GM12878 (cell line): ENCODE data around the gene ZBTB21. TPM values are rescaled to one million over a fixed set of nuclear protein-coding genes. Genes with fewer than 3 reads are reported as not detected.

Source experiments
- ATAC-seq: fragments of 200-7000 bp; cut with Tn5 transposase; 3 replicates; pipeline ENCODE4 v1.9.1; 2020; ENCODE audit warnings: mild to moderate bottlenecking, moderate library complexity
- BruUV-seq: library from RNA; stranded (reverse); fragments of 400-500 nt; replicated peaks from 2 replicates; lab custom pipeline; 2021; lab: Mats Ljungman, UMichigan
- CTCF ChIA-PET: fragments of 300-600 bp; sonication (Branson Sonifier 250); formaldehyde crosslinking; extraction: SDS; loops from one replicate; lab custom pipeline; 2021; ENCODE audit warnings: inconsistent platforms; lab: Yijun Ruan, JAX
- POLR2A ChIA-PET: fragments of 350-600 bp; formaldehyde crosslinking; extraction: SDS; loops from one replicate; lab custom pipeline; 2021; ENCODE audit warnings: inconsistent platforms; lab: Charles Lee
- RAD21 ChIA-PET: fragments of 300-600 bp; sonication (Branson Sonifier 250); formaldehyde crosslinking; loops from one replicate; lab custom pipeline; 2023; ENCODE audit warnings: antibody characterized with exemption; ENCODE audit not compliant: unreplicated experiment; lab: Charles Lee
- SMC1A ChIA-PET: fragments of 300-600 bp; sonication (Branson Sonifier 250); formaldehyde crosslinking; loops from one replicate; lab custom pipeline; 2023; ENCODE audit not compliant: unreplicated experiment, uncharacterized antibody; lab: Charles Lee
- DNase-seq: peaks from one replicate; pipeline ENCODE4 v3.0.0-alpha.2; 2011; ENCODE audit warnings: low read depth, low spot score
- FAIRE-seq: peaks from 3 replicates; lab custom pipeline; 2011; peaks lifted over from hg19 to GRCh38; lab: Jason Lieb, UNC
- H2AFZ ChIP-seq: 2 replicates; pipeline ENCODE4 v1.6.0; 2011; ENCODE audit warnings: low read depth, low read length, control low read depth; ENCODE audit not compliant: control insufficient read depth
- H3K27ac ChIP-seq: 2 replicates; pipeline ENCODE4 v1.5.1; 2011; ENCODE audit warnings: control low read depth; ENCODE audit not compliant: control insufficient read depth, insufficient read depth
- H3K27me3 ChIP-seq, 2 experiments: replicated peaks in 1 of 2; 2 replicates each; pipeline versions ENCODE4 v1.6.0 to v1.6.1; 2011; ENCODE audit warnings: low read length in 1 of 2; ENCODE audit not compliant: control insufficient read depth in 2 of 2, insufficient read depth in 2 of 2
- H3K36me3 ChIP-seq, 2 experiments: 2 replicates each; pipeline ENCODE4 v1.5.1; 2011; ENCODE audit warnings: low read length in 1 of 2; ENCODE audit not compliant: control insufficient read depth in 2 of 2, insufficient read depth in 2 of 2
- H3K4me1 ChIP-seq: 2 replicates; pipeline ENCODE4 v1.6.1; 2011; ENCODE audit warnings: mild to moderate bottlenecking, low read length, moderate library complexity, mixed read lengths; ENCODE audit not compliant: control insufficient read depth, insufficient read depth
- H3K4me2 ChIP-seq: 2 replicates; pipeline ENCODE4 v1.6.0; 2011; ENCODE audit warnings: control low read depth; ENCODE audit not compliant: control insufficient read depth, insufficient read depth
- H3K4me3 ChIP-seq: fragments of 200-600 bp; sonication (generic); 2 replicates; pipeline ENCODE4 v1.5.1; 2016
- H3K79me2 ChIP-seq: 2 replicates; pipeline ENCODE4 v1.6.0; 2011; ENCODE audit warnings: low read length; ENCODE audit not compliant: control insufficient read depth, insufficient read depth
- H3K9ac ChIP-seq: 2 replicates; pipeline ENCODE4 v1.8.0; 2011; ENCODE audit warnings: low read length, control low read depth, mixed read lengths; ENCODE audit not compliant: control insufficient read depth, insufficient read depth
- H3K9me3 ChIP-seq: replicated peaks from 3 replicates; pipeline ENCODE4 v1.5.1; 2011; ENCODE audit warnings: mild to moderate bottlenecking, low read length; ENCODE audit not compliant: control insufficient read depth, insufficient read depth
- H4K20me1 ChIP-seq: 2 replicates; pipeline ENCODE4 v1.6.0; 2011; ENCODE audit not compliant: control insufficient read depth, insufficient read depth
- MXI1 ChIP-seq: fragments of 150-350 bp; IDR thresholded peaks from 2 replicates; pipeline ENCODE4 v1.6.1; 2011; ENCODE audit warnings: low read depth, mild to moderate bottlenecking, inconsistent platforms, low read length, improper control_type of control experiment
- NR2F1 ChIP-seq: fragments of 450-650 bp; conservative IDR thresholded peaks from 2 replicates; pipeline ENCODE4 v1.6.1; 2017; ENCODE audit warnings: mild to moderate bottlenecking
- SMARCA5 ChIP-seq: fragments of 450-650 bp; IDR thresholded peaks from 2 replicates; pipeline ENCODE4 v1.6.1; 2017; ENCODE audit warnings: mild to moderate bottlenecking
- SUPT20H ChIP-seq: IDR thresholded peaks from 2 replicates; pipeline ENCODE4 v1.6.1; 2011; ENCODE audit warnings: low read depth, mild to moderate bottlenecking, low read length, moderate library complexity, borderline replicate concordance; ENCODE audit not compliant: control insufficient read depth
- TAF1 ChIP-seq: IDR thresholded peaks from 2 replicates; pipeline ENCODE4 v1.6.1; 2011; ENCODE audit warnings: mild to moderate bottlenecking, low read depth, low read length, borderline replicate concordance
- TARDBP ChIP-seq: IDR thresholded peaks from 2 replicates; pipeline ENCODE4 v1.6.1; 2016; ENCODE audit warnings: borderline replicate concordance
- YY1 ChIP-seq: IDR thresholded peaks from 2 replicates; pipeline ENCODE4 v1.6.1; 2011; ENCODE audit warnings: low read depth, mild to moderate bottlenecking, low read length
- ZSCAN29 ChIP-seq: fragments of 450-650 bp; IDR thresholded peaks from 2 replicates; pipeline ENCODE4 v1.6.1; 2017; ENCODE audit warnings: mild to moderate bottlenecking, moderate library complexity
- WGBS: methylation state at CpG from one replicate; pipeline ENCODE4 v1.1.6; 2016; ENCODE audit warnings: low lambda C conversion rate; ENCODE audit not compliant: insufficient replicate concordance, insufficient coverage; ENCODE audit errors: missing lambda C conversion rate; 5-methylcytosine and 5-hydroxymethylcytosine counted together
- in situ Hi-C: fragments of 300-500 bp; cut with MboI; formaldehyde crosslinking; loops from 9 replicates; pipeline ENCODE4 v1.14.3; 2018; ENCODE audit warnings: mixed read lengths
- intact Hi-C: fragments of 100-400 bp; cut with micrococcal nuclease; formaldehyde crosslinking; loops from one replicate; pipeline ENCODE4 v1.14.2; 2022; ENCODE audit not compliant: unreplicated experiment
- polyA plus RNA-seq, 11 experiments: library from polyadenylated mRNA; depleted of rRNA in 4 of 11; unstranded in 6 of 11; stranded (reverse) in 5 of 11; fragments of >200 nt; fragmentation: Nextera tagmentation in 4 of 11; fragmentation: Illumina TruSeq in 1 of 11; extraction: Ambion mirVana in 4 of 11; extraction: Trizol in 1 of 11; gene quantifications; 1 replicate in 1 of 11; 2 replicates in 10 of 11; pipeline versions ENCODE4 v1.2.1 to v1.2.3, GENCODE V29; 2011 to 2016; ENCODE audit warnings: inconsistent platforms in 2 of 11, missing spikeins in 2 of 11, low read depth in 1 of 11
- total RNA-seq, 4 experiments: library from RNA; depleted of rRNA in 3 of 4; stranded (reverse); fragments of >200 nt in 3 of 4; fragmentation: Illumina TruSeq in 1 of 4; extraction: Trizol in 1 of 4; gene quantifications; 2 replicates each; pipeline versions ENCODE4 v1.2.1 to v1.2.3, GENCODE V29; 2013 to 2021
- TF ChIP-seq, protein P1 (sequence below): fragments of 450-650 bp; formaldehyde crosslinking; IDR thresholded peaks from 2 replicates; pipeline ENCODE4 v1.4.0; 2020; ENCODE audit warnings: mild to moderate bottlenecking, moderate library complexity
- TF ChIP-seq, protein P2 (sequence below): fragments of 450-650 bp; IDR thresholded peaks from 2 replicates; pipeline ENCODE4 v1.6.1; 2017; ENCODE audit warnings: low read depth, mild to moderate bottlenecking, moderate library complexity
- TF ChIP-seq, protein P3 (sequence below): fragments of 450-650 bp; IDR thresholded peaks from 2 replicates; pipeline ENCODE4 v1.6.1; 2017; ENCODE audit warnings: mild to moderate bottlenecking
- TF ChIP-seq, protein P4 (sequence below), 3 experiments: IDR thresholded peaks in 2 of 3; conservative IDR thresholded peaks in 1 of 3; 2 replicates each; pipeline ENCODE4 v1.5.1; 2011; ENCODE audit warnings: low read depth in 3 of 3, low read length in 3 of 3, mild to moderate bottlenecking in 3 of 3, control low read depth in 2 of 3, moderate library complexity in 2 of 3, inconsistent platforms in 1 of 3, mixed read lengths in 1 of 3; ENCODE audit not compliant: control insufficient read depth in 2 of 3, insufficient read depth in 1 of 3; ENCODE audit errors: extremely low read depth in 1 of 3
- TF ChIP-seq, protein P5 (sequence below): fragments of 450-650 bp; IDR thresholded peaks from 2 replicates; pipeline ENCODE4 v1.6.1; 2014; ENCODE audit warnings: mild to moderate bottlenecking

Gene ZBTB21
- total and polyA plus RNA-seq, 10 of the 15 experiments (the other 5 are each of a cell fraction or from before 2014, with no cell fraction given): 1.8 to 21.6 (median 10.6) TPM

DNA sequence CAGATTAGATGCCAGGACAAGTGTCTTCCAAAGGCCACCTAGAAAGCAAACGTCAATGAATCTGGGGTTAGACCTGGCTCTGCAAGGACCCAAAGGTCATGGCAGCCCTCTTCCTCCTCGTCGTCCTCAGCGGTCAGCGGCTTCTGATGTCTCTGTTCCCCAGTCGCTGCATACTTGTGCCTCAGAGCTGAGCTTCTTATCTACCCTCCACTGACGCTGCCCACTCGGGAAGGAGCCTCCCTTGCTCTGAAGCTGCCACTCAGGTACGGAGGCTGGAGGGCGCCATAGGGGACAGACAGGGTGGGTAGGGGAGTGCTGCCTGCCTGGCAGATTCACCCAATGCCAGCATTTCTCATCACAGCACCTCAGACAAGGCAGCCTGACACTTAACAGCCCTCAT is 49.6 kb upstream of the ZBTB21 start:
- ATAC-seq: no peak
- H3K4me1 ChIP-seq: peaks cover 39% of the 10 kb centered on the region
- BruUV-seq: no TSS peak

More for the DNA sequence above, 49.6 kb upstream of the ZBTB21 start:
- CTCF ChIA-PET: no interaction called here
- Histone ChIP-seq H3K4me3 (no peak overlapping the region), H3K4me2 (no peak overlapping the region), H3K9me3 (no peaks in the 10 kb centered on the region), H3K79me2 (no peaks in the 10 kb centered on the region), H4K20me1 (no peaks in the 10 kb centered on the region), H3K36me3 (no peaks in the 10 kb centered on the region), H3K27ac (no peak overlapping the region), H3K9ac (no peak overlapping the region), H3K27me3 (no peaks in the 10 kb centered on the region), H2AFZ (no peak overlapping the region)
- TF ChIP-seq YY1 (no peak), TAF1 (no peak), ZSCAN29 (no peak), TARDBP (no peak), SUPT20H (no peak), NR2F1 (no peak), MXI1 (no peak), SMARCA5 (no peak)
- TF ChIP-seq, protein P1, sequence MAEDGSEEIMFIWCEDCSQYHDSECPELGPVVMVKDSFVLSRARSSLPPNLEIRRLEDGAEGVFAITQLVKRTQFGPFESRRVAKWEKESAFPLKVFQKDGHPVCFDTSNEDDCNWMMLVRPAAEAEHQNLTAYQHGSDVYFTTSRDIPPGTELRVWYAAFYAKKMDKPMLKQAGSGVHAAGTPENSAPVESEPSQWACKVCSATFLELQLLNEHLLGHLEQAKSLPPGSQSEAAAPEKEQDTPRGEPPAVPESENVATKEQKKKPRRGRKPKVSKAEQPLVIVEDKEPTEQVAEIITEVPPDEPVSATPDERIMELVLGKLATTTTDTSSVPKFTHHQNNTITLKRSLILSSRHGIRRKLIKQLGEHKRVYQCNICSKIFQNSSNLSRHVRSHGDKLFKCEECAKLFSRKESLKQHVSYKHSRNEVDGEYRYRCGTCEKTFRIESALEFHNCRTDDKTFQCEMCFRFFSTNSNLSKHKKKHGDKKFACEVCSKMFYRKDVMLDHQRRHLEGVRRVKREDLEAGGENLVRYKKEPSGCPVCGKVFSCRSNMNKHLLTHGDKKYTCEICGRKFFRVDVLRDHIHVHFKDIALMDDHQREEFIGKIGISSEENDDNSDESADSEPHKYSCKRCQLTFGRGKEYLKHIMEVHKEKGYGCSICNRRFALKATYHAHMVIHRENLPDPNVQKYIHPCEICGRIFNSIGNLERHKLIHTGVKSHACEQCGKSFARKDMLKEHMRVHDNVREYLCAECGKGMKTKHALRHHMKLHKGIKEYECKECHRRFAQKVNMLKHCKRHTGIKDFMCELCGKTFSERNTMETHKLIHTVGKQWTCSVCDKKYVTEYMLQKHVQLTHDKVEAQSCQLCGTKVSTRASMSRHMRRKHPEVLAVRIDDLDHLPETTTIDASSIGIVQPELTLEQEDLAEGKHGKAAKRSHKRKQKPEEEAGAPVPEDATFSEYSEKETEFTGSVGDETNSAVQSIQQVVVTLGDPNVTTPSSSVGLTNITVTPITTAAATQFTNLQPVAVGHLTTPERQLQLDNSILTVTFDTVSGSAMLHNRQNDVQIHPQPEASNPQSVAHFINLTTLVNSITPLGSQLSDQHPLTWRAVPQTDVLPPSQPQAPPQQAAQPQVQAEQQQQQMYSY (CRISPR knock-in tag): no peak
- TF ChIP-seq, protein P2, sequence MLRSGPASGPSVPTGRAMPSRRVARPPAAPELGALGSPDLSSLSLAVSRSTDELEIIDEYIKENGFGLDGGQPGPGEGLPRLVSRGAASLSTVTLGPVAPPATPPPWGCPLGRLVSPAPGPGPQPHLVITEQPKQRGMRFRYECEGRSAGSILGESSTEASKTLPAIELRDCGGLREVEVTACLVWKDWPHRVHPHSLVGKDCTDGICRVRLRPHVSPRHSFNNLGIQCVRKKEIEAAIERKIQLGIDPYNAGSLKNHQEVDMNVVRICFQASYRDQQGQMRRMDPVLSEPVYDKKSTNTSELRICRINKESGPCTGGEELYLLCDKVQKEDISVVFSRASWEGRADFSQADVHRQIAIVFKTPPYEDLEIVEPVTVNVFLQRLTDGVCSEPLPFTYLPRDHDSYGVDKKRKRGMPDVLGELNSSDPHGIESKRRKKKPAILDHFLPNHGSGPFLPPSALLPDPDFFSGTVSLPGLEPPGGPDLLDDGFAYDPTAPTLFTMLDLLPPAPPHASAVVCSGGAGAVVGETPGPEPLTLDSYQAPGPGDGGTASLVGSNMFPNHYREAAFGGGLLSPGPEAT: no peak
- TF ChIP-seq, protein P3, sequence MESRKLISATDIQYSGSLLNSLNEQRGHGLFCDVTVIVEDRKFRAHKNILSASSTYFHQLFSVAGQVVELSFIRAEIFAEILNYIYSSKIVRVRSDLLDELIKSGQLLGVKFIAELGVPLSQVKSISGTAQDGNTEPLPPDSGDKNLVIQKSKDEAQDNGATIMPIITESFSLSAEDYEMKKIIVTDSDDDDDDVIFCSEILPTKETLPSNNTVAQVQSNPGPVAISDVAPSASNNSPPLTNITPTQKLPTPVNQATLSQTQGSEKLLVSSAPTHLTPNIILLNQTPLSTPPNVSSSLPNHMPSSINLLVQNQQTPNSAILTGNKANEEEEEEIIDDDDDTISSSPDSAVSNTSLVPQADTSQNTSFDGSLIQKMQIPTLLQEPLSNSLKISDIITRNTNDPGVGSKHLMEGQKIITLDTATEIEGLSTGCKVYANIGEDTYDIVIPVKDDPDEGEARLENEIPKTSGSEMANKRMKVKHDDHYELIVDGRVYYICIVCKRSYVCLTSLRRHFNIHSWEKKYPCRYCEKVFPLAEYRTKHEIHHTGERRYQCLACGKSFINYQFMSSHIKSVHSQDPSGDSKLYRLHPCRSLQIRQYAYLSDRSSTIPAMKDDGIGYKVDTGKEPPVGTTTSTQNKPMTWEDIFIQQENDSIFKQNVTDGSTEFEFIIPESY: no peak
- TF ChIP-seq, protein P4, sequence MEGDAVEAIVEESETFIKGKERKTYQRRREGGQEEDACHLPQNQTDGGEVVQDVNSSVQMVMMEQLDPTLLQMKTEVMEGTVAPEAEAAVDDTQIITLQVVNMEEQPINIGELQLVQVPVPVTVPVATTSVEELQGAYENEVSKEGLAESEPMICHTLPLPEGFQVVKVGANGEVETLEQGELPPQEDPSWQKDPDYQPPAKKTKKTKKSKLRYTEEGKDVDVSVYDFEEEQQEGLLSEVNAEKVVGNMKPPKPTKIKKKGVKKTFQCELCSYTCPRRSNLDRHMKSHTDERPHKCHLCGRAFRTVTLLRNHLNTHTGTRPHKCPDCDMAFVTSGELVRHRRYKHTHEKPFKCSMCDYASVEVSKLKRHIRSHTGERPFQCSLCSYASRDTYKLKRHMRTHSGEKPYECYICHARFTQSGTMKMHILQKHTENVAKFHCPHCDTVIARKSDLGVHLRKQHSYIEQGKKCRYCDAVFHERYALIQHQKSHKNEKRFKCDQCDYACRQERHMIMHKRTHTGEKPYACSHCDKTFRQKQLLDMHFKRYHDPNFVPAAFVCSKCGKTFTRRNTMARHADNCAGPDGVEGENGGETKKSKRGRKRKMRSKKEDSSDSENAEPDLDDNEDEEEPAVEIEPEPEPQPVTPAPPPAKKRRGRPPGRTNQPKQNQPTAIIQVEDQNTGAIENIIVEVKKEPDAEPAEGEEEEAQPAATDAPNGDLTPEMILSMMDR (IDR thresholded peaks at IDR 0.05 in 2 of 3, conservative IDR thresholded peaks at IDR 0.05 in 1 of 3; ENCODE audit: control insufficient read depth in 2 of 3, extremely low read depth in 1 of 3, insufficient read depth in 1 of 3, low read depth in 3 of 3, low read length in 3 of 3): no peak
- TF ChIP-seq, protein P5, sequence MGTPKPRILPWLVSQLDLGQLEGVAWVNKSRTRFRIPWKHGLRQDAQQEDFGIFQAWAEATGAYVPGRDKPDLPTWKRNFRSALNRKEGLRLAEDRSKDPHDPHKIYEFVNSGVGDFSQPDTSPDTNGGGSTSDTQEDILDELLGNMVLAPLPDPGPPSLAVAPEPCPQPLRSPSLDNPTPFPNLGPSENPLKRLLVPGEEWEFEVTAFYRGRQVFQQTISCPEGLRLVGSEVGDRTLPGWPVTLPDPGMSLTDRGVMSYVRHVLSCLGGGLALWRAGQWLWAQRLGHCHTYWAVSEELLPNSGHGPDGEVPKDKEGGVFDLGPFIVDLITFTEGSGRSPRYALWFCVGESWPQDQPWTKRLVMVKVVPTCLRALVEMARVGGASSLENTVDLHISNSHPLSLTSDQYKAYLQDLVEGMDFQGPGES: no peak
- 85% methylated on average over 10 of the region's 10 CpGs for WGBS
- SMC1A ChIA-PET: interaction anchor here (1.1 kb wide), 1 partner anchor 58 kb away, joined by 3 read pairs; no protein-coding TSS in a partner anchor
- intact Hi-C loops: loop anchor here (5.0 kb wide), 3 partner anchors 47 to 132 kb away; partner anchors contain the start of genes C2CD2 and ZBTB21
- in situ Hi-C loops: no loop called here
- RAD21 ChIA-PET: no interaction called here
- no peak for FAIRE-seq
- no peak for DNase-seq
- POLR2A ChIA-PET: no interaction called here
